PFSK-1 (cell line): Measurements from ENCODE around the gene C19orf25.

Experiments
- POLR2AphosphoS5 ChIP-seq: IDR thresholded peaks from 2 replicates; pipeline ENCODE4 v1.6.1; 2012; ENCODE audit warnings: low read depth, mild to moderate bottlenecking, control low read depth, low read length, moderate library complexity
- SIN3A ChIP-seq: IDR thresholded peaks from 2 replicates; pipeline ENCODE4 v1.6.1; 2012; ENCODE audit warnings: mild to moderate bottlenecking, low read length, moderate library complexity, borderline replicate concordance; ENCODE audit not compliant: insufficient read depth
- TAF1 ChIP-seq: IDR thresholded peaks from 2 replicates; pipeline ENCODE4 v1.6.1; 2012; ENCODE audit warnings: low read length, control low read depth, borderline replicate concordance; ENCODE audit not compliant: insufficient read depth
- TF ChIP-seq, protein P1 (sequence below), 2 experiments: IDR thresholded peaks; 2 replicates each; pipeline versions ENCODE4 v1.6.1 to v1.8.0; 2011 to 2012; ENCODE audit warnings: low read depth in 2 of 2, low read length in 2 of 2, control low read depth in 1 of 2, inconsistent platforms in 1 of 2, mild to moderate bottlenecking in 1 of 2, moderate library complexity in 1 of 2; ENCODE audit not compliant: insufficient read depth in 1 of 2

DNA sequence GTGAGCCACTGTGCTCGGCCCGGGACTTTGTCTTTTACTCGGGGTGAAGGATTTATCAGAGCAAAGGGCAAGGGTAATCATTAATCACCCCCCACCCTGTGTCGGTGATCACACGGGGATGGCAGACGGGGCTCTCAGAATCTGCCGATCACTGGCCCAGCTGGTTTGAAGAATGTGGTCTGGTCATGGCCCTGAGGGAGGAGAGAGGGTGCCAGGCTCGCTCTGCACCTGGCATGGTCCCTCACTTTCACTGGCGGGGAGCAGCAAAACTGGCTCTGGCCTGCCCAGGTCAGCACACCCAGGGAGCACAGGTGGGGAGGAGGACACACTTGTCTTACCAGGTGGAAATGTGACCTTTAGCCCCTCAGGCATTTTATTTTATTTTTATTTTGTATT lies 22.2 kb upstream of the C19orf25 start:
- no peak for TF ChIP-seq POLR2AphosphoS5
- TF ChIP-seq, protein P1, sequence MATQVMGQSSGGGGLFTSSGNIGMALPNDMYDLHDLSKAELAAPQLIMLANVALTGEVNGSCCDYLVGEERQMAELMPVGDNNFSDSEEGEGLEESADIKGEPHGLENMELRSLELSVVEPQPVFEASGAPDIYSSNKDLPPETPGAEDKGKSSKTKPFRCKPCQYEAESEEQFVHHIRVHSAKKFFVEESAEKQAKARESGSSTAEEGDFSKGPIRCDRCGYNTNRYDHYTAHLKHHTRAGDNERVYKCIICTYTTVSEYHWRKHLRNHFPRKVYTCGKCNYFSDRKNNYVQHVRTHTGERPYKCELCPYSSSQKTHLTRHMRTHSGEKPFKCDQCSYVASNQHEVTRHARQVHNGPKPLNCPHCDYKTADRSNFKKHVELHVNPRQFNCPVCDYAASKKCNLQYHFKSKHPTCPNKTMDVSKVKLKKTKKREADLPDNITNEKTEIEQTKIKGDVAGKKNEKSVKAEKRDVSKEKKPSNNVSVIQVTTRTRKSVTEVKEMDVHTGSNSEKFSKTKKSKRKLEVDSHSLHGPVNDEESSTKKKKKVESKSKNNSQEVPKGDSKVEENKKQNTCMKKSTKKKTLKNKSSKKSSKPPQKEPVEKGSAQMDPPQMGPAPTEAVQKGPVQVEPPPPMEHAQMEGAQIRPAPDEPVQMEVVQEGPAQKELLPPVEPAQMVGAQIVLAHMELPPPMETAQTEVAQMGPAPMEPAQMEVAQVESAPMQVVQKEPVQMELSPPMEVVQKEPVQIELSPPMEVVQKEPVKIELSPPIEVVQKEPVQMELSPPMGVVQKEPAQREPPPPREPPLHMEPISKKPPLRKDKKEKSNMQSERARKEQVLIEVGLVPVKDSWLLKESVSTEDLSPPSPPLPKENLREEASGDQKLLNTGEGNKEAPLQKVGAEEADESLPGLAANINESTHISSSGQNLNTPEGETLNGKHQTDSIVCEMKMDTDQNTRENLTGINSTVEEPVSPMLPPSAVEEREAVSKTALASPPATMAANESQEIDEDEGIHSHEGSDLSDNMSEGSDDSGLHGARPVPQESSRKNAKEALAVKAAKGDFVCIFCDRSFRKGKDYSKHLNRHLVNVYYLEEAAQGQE (IDR thresholded peaks at IDR 0.05; ENCODE audit: insufficient read depth in 1 of 2, low read depth in 2 of 2, low read length in 2 of 2), result no peak
- TF ChIP-seq TAF1, result no peak
- TF ChIP-seq SIN3A, result no peak
